HG03378 (cell line): ENCODE results near the gene SUSD6.
"Not testable (repeated sequence)": the region's sequence is repeated elsewhere in the genome, so short reads cannot be mapped to it uniquely, and the experiment has no call there.

ENCODE experiments used
- ATAC-seq: cut with Tn5 transposase; IDR thresholded peaks from one replicate; pipeline ENCODE4 v1.9.1; 2021; ENCODE audit warnings: mild to moderate bottlenecking, moderate library complexity; ENCODE audit not compliant: unreplicated experiment

Gene SUSD6

DNA sequence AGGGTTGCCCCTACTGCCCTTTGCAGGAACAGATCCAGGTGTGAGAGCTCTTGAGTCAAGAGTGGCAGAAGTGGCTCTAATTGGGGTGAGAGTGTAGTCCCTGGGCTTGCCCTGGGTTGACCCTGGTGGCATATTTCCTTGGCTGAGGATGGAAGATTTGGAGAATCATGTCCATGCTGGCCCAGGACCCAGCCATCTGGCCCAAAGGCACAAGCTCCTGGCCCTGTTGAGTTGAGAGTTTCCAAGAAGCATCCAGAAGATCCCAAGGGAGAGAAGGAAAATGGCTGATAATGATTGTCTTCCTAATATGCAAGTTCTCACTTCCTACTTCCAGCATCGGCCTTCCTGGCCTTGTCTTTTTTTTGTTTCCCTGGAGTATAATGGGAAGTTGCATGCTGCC lies 100.1 kb downstream of the SUSD6 start:
- no peak for ATAC-seq

GRCh38 chr14:69711881-69712560 lies 100.6 kb downstream of the SUSD6 start:
- ATAC-seq, result no peak

DNA sequence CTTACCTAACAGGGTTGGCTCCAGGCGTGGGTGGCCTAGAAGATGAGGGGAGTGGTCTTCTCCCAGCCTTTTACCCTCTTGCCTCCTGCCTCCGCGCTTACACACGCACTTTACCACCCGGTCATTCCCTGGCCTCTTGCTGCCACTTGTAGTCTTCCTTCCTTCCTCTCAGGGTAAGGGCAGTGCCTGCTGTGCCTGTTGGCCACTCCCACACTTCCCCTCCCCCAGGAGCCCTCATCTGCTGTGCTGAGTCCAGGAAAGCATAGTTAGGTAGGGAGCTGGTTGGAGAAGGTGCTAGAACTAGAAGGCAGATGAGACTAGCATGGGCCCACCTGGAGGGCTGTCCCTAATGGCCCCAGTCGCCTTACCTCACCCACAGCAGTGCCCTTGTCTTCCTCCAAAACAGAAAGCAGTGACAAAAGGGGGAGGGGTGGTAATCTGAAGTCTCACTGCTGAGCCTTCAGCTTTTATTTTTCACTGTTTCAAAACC lies 101.2 kb downstream of the SUSD6 start:
- no peak for ATAC-seq

DNA sequence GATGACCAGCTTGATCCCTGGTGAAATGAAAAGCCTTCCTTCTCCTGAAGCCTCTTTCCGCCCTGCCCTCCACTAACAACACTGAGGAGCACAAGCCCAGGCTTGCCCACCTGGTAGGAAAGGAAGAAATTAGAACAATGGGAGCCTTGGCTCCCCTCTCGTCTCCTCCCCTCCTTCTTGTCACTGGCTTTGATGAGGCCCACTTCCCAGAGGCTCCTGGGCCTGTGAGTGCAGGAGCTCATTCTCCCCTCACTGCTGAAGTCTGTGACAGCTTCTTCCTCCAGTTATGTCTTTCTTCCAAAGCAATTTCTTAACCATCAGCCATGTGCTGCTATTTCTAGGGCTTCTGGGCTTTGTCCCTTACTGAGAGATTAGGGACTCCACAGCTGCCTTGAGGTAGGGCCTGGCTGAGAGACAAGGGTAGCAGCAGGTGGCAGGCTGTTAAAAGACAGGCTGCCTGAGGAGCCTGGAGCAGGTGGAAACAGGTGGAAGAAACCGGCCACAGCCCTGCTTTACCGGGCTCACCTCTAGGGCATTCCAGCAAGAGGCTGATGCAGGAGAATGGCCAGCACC lies 101.9 kb downstream of the SUSD6 start:
- ATAC-seq, result no peak

DNA sequence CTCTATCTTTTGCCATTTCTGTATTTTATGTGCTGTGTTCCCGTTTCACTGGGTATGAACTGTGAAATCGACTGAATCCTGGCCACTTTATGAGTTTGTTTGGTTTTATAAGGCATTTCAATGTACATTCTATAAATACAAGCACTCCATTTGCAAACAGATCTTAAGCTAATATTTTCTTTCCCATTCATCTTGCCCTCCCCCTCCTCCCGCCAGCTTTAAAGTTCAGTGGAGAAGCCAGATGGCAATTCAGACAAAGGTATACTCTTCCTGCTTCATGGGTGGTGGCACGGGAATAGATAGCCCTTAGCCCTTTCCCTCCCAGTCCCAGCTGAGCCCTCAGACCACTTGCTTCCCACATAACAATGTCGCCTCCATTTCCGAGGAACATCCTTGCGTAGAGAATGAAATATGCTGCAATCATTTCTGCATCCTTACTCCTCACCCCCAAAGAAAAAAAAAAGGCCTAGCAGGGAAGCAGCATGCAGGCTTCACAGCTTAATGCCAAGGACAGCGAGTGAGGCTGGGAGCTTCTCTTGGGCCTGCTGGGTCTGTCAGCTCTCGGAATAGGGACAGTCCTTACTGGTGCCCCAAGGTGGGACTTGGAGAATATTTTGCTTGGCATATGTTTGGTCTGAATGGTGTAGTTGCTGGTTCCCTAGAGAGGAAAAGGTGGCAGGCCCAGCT lies 102.7 kb downstream of the SUSD6 start:
- no peak for ATAC-seq

GRCh38 chr14:69715725-69716477 lies 104.5 kb downstream of the SUSD6 start:
- no peak for ATAC-seq

GRCh38 chr14:69716478-69717187 lies 105.2 kb downstream of the SUSD6 start:
- ATAC-seq, result no peak

DNA sequence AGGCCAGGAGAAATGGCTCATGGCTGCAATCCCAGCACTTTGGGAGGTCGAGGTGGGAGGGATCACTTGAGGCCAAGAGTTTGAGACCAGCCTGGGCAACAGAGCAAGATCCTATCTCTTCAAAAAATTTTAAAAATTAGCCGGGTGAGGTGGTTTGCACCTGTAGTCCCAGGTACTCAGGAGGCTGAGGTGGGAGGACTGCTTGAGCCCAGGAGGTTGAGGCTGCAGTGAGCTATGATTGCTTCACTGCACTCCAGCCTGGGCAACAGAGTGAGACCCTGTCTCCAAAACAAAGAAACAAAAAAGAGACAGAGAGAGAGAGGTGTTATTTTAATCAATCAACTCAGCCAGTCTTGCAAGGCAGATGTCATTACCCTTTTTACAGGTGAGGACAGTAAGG lies 107.2 kb downstream of the SUSD6 start:
- ATAC-seq, result not testable (repeated sequence)

GRCh38 chr14:69719501-69719951 lies 108.1 kb downstream of the SUSD6 start:
- ATAC-seq, result no peak

GRCh38 chr14:69720912-69721311 lies 109.5 kb downstream of the SUSD6 start:
- no peak for ATAC-seq

DNA sequence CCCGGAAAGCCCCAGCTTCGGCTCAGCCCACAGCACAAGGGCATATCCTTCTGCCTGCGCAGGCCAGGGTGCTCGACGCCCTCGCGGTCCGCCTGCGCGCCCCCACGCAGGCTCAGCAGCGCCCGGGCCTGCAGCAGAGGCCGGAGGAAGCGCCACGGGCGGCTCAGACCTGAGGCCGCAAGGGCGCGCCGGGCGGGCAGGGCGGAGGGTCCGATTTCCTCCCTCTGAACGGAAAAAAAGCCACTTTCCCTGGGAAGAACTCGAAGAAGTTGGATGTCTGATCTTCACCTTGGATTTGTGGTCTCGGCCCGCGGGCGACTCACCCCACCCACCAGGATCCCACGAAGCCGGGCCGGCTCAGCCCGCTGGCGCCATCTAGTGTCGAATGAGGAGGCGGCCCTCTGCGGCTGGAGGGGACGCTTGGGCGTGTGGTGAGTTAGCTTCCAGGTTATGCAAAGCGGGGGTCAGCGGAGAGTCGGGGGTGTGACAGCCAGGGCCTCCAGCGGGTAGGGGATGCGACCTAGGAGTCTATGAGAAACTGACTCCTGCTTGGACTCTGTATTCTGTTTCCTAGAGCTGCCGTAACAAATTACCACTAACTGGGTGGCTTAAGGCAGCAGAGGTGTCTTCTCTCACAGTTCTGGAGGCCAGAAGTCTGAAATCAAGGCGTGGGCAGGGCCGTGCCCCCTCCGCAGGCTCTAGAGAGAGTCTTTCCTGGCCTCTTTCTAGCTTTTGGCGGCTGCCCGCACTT lies 115.5 kb downstream of the SUSD6 start:
- ATAC-seq, result peak; percentile 68

DNA sequence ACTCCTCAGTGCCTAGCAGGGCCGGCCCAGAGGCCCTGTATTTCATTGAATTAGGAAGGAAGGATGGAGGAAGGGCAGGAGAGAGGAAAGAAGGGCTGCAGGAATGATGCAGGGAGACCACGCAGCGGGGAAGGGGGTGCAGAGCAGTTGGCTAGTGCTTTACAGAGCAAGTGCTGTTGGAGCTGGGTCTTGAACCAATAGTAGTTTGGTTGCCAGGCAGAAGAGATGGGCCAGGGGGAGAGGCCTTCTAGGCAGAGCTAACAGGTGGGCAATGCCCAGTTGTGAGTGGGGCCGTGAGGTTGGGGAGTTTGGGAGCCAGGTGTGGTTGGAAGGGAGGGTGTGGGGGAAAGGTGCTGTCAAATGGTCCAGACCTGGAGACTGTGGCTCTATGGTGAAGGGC lies 116.5 kb downstream of the SUSD6 start:
- no peak for ATAC-seq

DNA sequence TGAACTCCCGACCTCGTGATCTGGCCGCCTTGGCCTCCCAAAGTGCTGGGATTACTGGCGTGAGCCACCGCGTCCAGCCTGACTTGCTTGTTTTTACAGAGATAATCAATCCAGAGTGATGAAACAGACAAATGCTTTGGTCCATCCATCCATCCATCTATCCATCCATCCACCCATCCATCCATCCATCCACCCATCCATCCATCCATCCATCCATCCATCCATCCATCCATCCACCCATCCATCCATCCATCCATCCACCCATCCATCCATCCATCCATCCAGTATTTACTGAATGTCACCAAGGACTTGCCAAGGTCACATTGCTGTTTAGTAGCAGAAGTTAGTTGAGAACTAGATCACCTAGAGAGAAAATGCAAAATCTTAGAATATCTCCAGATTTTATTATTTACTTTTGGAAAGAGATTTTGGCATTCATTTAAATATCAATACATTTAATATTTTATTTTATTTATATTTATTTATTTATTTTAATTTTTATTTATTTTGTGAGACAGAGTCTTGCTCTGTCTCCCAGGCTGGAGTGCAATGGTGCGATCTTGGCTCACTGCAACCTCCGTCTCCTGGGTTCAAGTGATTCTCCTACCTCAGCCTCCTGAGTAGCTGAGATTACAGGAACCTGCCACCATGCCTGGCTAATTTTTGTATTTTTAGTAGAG lies 120.7 kb downstream of the SUSD6 start:
- ATAC-seq, result not testable (repeated sequence)

- ATAC-seq, result not testable (repeated sequence)
These were observed 125.0 kb downstream of the SUSD6 start for GRCh38 chr14:69736405-69736804.

DNA sequence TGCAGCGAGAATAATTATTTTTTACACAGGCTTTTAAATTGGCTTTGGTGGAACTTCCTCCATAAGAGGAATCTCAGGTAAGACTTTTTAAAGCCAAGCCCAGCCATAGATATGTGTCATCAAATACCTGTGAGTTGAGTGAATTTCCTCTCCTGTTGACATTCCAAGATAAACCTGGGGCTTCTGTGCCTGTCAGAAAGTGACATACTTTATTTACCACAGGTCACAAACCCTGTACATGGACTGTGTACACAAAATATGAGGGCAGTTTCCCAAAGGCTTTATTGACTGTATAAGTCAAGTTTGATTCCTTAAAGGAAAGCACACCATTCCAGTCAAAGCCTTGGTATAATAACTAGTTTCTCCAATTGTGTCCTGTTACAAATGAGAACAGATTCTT lies 129.7 kb downstream of the SUSD6 start:
- no peak for ATAC-seq

DNA sequence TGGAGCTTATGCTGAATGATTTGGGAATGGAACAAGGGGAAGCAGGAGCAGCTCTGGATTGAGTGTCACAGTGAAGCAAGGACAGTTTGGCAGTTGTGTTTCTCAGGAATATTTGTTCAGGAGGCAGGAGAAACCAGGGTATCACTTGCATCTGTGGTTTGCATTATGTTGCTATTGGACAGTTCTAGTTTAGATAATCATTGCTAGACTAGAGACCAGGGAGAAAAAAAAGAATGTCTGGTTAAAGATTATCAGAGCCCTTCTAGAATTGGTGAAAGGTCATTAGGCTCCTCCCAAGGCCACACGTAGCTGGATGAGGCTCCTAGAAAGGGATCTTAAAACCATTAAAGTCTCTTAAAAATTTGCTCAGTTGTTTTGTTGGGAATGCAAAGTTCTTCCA lies 138.6 kb downstream of the SUSD6 start:
- ATAC-seq, result no peak

- ATAC-seq, result no peak
These were observed 139.1 kb downstream of the SUSD6 start for GRCh38 chr14:69750495-69750894.

DNA sequence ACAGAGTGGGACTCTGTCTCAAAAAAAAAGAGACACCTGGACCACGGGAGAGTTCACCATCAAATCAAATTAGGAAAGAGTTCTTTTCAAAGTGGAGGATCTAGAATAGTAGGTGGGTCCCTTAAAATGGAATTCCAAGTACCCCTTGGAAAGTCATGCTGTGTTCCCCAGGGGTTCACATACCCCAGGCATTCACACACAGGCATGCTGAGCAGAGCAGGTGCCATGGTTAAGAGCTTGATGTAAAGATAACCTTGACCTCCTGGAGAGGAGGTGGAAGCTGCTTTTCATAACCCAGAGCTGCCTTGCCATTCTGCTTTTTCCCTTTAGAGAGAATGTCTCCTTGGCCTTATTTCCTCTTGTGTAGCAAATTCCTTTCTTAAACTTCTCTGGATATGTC lies 141.4 kb downstream of the SUSD6 start:
- no peak for ATAC-seq

DNA sequence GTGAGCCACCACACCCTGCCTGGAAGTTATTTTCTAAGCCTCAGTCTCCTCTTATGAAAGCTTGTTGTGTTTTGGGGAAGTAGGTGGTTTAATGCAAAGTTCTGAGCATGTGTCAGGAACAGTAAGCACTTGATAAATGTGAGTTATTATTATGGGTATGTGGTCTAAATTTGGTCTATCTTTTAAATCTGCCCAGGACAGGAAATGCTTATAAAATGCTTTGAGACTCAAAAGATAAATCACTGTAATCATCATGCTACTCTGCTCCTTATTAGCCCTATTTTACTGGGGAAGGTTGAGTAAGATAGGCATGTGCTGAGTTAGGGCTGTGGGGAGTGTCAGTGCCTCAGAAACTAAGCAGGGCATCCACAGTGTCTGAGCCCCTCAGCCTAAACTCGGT lies 142.5 kb downstream of the SUSD6 start:
- no peak for ATAC-seq
